ENCODE measurements around the gene TAOK3. TPM values are rescaled to one million over a fixed set of nuclear protein-coding genes. Genes with fewer than 3 reads are reported as not detected.
A peak's percentile ranks its signal among the peaks of the same experiment; 100 is the strongest.

The TAOK3 gene
- total RNA-seq (10 to 100 TPM; 45.5 to 54.5 TPM), polyA plus RNA-seq (10 to 100 TPM; 19.9 to 29.9 TPM)
- long read RNA-seq, donor 1, transcript TAOK3-205 (2 exons, 777 nt), result major isoform, 9 of 30 reads
- long read RNA-seq, donor 1, partial matches to known transcripts, result 17 of 30 reads
- long read RNA-seq, donor 1, other reads (novel, unspliced or antisense), result 0 of 30 reads
- long read RNA-seq, donor 2, full-length matches to known transcripts, result 2 of 7 reads
- long read RNA-seq, donor 2, partial matches to known transcripts, result 5 of 7 reads
- long read RNA-seq, donor 2, other reads (novel, unspliced or antisense), result 0 of 7 reads
- long read RNA-seq, donor 3, partial matches to known transcripts, result 20 of 23 reads
- long read RNA-seq, donor 3, other reads (novel, unspliced or antisense), result 0 of 23 reads
- long read RNA-seq, donor 4, partial matches to known transcripts, result 0 of 10 reads
- long read RNA-seq, donor 4, other reads (novel, unspliced or antisense), result 5 of 10 reads
- long read RNA-seq, donor 5, full-length matches to known transcripts, result 14 of 14 reads
- long read RNA-seq, donor 5, partial matches to known transcripts, result 0 of 14 reads
- long read RNA-seq, donor 5, other reads (novel, unspliced or antisense), result 0 of 14 reads

DNA sequence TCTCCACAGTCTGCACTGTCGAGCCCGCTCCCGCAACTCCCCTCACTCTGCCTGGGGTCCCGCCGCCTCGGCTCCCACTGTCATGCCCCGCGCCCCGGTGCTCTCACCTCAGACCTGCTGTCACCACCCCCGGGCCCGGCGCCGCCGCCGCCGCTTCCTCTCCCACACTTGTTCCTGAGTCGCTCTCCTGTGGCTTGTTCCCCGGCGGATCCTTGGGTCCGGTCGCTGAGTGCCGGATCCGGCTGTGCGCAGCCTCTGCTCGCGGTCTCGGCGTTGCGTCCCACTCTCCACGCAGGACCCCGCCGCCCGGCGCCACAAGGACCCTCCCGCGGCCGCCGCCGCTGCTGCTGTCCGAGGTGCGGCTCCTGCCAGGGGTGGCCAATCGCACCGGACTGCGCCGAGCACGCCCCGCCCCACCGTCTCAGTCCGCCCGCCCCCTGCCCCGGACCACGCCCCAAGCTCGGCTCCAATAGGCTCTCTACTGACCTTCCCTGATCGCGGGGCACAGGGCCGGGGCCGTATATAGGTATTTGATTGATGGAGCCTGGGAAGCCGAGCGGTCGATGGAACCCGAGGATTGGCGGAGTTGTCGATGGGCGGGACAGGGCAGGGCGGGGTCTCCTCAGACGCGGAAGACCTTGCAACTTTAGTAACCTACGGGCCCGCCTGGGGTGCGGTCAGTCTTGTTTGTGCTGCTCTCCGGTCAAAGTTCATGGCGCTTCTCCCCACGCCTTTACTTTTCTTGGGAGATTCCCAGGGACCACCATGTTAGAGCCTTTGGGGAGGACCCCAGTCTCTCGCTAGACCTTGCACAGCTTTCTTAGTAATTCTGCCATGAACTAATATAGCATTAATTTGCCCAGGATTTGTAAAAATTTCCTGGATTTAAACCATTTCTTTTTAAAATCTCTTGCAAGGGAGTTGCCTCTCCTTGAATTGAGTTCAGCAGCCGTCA, at the start of gene TAOK3:
TAOK3 (minus strand) TSS at position 367 of the 955 bp plus-strand sequence. CDS start 117,340 bp downstream, outside the sequence.
- Histone ChIP-seq H3K27ac (ENCODE audit: low read depth in 1 of 2, low read length in 1 of 2) (peak within 1 kb of the TSS; percentile 91 to 98), H3K9ac (ENCODE audit: insufficient read depth in 1 of 2, low read length in 2 of 2) (peak within 1 kb of the TSS; percentile 31 to 84), H3K4me1 (ENCODE audit: control insufficient read depth in 5 of 5, insufficient read depth in 5 of 5, low read length in 5 of 5) (peaks cover 0 to 31% (median 9%) of the 10 kb centered on the region in 5 donors), H3K27me3 (ENCODE audit: control insufficient read depth in 3 of 3, insufficient read depth in 3 of 3, low read length in 2 of 3) (no peaks in the 10 kb centered on the region), H3K9me3 (ENCODE audit: control insufficient read depth in 4 of 4, insufficient read depth in 3 of 4, low read length in 3 of 4) (no peaks in the 10 kb centered on the region), H3K36me3 (ENCODE audit: control insufficient read depth in 4 of 4, insufficient read depth in 4 of 4, low read length in 4 of 4) (no peaks in the 10 kb centered on the region), H3K4me3 (peak within 1 kb of the TSS; percentile 100)
- TF ChIP-seq, protein P1, sequence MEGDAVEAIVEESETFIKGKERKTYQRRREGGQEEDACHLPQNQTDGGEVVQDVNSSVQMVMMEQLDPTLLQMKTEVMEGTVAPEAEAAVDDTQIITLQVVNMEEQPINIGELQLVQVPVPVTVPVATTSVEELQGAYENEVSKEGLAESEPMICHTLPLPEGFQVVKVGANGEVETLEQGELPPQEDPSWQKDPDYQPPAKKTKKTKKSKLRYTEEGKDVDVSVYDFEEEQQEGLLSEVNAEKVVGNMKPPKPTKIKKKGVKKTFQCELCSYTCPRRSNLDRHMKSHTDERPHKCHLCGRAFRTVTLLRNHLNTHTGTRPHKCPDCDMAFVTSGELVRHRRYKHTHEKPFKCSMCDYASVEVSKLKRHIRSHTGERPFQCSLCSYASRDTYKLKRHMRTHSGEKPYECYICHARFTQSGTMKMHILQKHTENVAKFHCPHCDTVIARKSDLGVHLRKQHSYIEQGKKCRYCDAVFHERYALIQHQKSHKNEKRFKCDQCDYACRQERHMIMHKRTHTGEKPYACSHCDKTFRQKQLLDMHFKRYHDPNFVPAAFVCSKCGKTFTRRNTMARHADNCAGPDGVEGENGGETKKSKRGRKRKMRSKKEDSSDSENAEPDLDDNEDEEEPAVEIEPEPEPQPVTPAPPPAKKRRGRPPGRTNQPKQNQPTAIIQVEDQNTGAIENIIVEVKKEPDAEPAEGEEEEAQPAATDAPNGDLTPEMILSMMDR (IDR thresholded peaks at IDR 0.05; ENCODE audit: control extremely low read depth, extremely low read depth), result no peak
- WGBS, 2 donors, result 0 to 1% methylated on average over 74 to 75 of the region's 75 CpGs
- DNase-seq (peak; percentile 99), ATAC-seq (ENCODE audit: insufficient read depth, low FRiP score) (peak; percentile 96)

DNA sequence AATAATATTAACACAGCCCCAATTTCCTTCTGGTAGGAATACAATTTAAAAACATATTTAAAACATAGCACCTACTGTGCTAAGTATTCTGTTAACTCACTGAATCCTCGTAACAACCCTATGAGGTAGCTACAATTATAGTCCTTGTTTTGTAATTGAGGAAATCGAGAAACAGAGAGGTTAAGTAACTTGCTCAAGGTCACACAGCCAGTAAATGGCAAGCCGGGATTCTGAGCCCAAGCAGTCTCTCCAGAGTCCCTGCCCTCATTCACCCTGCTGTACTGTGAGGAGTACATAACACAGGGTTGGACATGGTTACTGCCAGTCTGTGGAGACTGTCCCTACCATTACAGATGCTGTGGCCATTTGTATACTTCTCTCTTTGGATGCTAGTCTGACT, 48.0 kb upstream of the TAOK3 start:
- H3K4me3 ChIP-seq, result no peak overlapping the region
- H3K36me3 ChIP-seq (ENCODE audit: control insufficient read depth in 4 of 4, insufficient read depth in 4 of 4, low read length in 4 of 4), result peaks cover 6 to 9% (median 8%) of the 10 kb centered on the region in 4 donors
- 95 to 97% methylated on average over 3 of the region's 3 CpGs for WGBS, 2 donors
- ATAC-seq (ENCODE audit: insufficient read depth, low FRiP score) (no peak), DNase-seq (no peak)
- no peak overlapping the region for H3K9ac ChIP-seq (ENCODE audit: insufficient read depth in 1 of 2, low read length in 2 of 2)
- H3K27me3 ChIP-seq (ENCODE audit: control insufficient read depth in 3 of 3, insufficient read depth in 3 of 3, low read length in 2 of 3), result no peaks in the 10 kb centered on the region
- TF ChIP-seq, protein P1 (IDR thresholded peaks at IDR 0.05; ENCODE audit: control extremely low read depth, extremely low read depth), result no peak
- H3K27ac ChIP-seq (ENCODE audit: low read depth in 1 of 2, low read length in 1 of 2), result no peak overlapping the region
- H3K9me3 ChIP-seq (ENCODE audit: control insufficient read depth in 4 of 4, insufficient read depth in 3 of 4, low read length in 3 of 4), result no peaks in the 10 kb centered on the region
- no peaks in the 10 kb centered on the region for H3K4me1 ChIP-seq (ENCODE audit: control insufficient read depth in 5 of 5, insufficient read depth in 5 of 5, low read length in 5 of 5)

DNA sequence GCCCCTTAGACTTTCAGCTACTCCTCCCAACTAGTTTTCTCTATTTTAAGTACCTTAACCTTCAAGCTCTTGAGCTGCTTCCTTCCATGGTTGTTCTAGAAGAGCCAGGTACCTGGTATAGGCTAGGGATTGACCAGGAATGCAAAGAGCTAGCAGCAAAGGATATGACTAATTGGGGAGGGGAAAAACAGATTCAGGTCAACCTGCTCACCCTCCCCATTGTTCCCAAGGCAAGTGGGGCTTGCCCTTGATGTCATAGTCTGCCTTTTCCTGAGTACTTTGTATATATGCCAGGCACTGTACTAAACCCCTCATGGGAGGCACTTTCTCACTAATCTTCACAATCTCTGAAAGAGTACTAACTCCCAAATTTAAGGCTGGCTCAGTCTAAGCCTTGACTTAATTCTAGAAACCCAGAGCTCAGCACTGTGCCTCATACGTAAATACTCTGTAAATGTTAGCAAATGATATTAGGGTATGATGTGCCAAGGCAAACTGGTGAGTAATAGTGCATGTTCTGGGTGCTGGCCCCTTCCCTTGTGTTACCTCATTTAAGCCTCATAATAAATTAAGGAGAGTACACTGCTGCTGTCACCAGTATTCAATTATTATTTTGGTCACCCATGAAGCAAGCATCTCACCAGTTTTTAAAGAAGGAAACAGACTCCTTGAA, 45.8 kb upstream of the TAOK3 start:
- Histone ChIP-seq H3K4me1 (ENCODE audit: control insufficient read depth in 5 of 5, insufficient read depth in 5 of 5, low read length in 5 of 5) (peaks cover 0 to 2% (median 0%) of the 10 kb centered on the region in 5 donors), H3K9me3 (ENCODE audit: control insufficient read depth in 4 of 4, insufficient read depth in 3 of 4, low read length in 3 of 4) (no peaks in the 10 kb centered on the region), H3K27me3 (ENCODE audit: control insufficient read depth in 3 of 3, insufficient read depth in 3 of 3, low read length in 2 of 3) (no peaks in the 10 kb centered on the region), H3K27ac (ENCODE audit: low read depth in 1 of 2, low read length in 1 of 2) (no peak overlapping the region), H3K36me3 (ENCODE audit: control insufficient read depth in 4 of 4, insufficient read depth in 4 of 4, low read length in 4 of 4) (peaks cover 14 to 28% (median 24%) of the 10 kb centered on the region in 4 donors), H3K9ac (ENCODE audit: insufficient read depth in 1 of 2, low read length in 2 of 2) (no peak overlapping the region), H3K4me3 (no peak overlapping the region)
- WGBS, 2 donors, result 91 to 92% methylated on average over 1 of the region's 1 CpG
- TF ChIP-seq, protein P1 (IDR thresholded peaks at IDR 0.05; ENCODE audit: control extremely low read depth, extremely low read depth), result no peak
- ATAC-seq (ENCODE audit: insufficient read depth, low FRiP score) (no peak), DNase-seq (no peak)

Data from lung (tissue), 16 donors.